Fibroblast of skin of left quadriceps (primary cell): ENCODE data around the gene OCSTAMP.

Source experiments
- DNase-seq, 2 experiments: peaks; one replicate each; pipeline ENCODE4 v3.0.0-alpha.2; 2013; ENCODE audit warnings: low read depth in 2 of 2

OCSTAMP gene

DNA sequence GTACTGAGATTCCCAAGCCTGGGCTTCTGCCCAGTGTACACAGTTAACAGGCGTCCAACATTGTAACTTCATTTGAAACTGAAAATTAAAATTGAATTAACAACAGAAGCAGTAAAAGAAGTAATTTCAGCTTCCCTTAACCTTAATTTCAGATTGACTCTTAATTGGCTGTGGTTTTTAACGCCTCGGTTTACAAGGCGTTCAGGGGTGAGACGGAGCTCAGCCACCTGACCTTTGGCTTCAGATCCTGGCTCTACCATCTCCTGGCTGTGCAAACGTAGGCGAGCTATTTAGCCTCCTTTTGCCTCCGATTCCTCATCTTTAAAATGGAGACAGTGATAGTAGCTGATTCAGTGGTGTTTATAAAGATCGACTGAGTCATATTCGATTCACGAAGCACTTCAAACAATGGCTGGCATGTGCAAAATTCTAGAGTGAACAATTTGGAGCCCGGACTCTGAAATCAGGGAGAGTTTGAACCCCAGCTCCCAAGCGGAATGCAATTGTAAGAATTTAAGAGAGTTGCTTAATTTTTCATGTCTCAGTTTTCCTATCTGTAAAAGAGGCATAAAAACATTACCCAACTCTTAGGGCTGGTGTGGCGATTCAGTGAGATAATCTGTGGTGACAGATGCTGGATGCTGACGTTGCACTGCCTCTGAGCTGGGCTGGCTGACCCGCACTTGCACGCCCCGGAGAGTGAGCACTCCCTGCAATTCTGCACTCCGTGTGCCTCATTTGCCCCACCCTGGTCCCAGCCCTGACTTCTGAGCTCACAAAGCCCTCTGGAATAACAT, 23.5 kb upstream of the OCSTAMP start:
- no peak for DNase-seq

DNA sequence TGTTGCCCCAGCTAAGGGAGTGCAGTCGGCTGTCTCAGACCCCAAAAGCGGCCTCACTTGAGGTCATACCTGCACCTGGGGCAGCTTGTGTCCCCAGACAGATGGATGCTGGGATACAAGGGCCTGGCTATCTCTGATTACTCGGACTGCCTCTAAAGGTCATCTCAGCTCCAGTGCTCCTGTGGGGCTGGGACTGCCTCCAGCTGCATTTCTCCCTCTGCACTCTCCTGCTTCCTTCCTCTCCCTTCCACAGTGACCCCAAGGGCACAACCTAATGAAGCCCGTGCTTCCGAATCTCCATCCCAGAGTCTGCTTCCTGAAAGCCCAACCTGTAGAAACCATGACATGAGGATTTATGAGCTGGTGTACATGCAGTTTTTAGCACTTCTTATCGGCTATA, 22.8 kb upstream of the OCSTAMP start:
- DNase-seq = no peak

DNA sequence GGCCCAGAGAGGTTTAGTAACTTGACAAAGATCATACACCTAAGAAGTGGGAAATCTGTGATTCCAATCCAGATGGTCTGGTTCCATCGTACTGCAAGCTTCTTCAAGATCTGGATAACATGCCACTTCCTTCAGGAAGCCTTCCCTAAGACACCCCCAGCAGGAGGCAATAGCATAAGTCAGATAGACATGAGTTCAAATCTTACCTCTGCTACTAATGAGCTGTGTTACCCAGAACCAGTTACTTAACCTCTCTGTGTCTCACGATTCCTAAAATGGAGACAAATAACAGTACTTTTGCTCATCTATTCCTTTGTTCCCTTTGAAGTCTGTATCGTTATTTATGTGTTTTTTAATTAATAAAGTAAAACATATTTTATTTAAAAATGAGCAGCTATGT, 22.3 kb upstream of the OCSTAMP start:
- DNase-seq = no peak

DNA sequence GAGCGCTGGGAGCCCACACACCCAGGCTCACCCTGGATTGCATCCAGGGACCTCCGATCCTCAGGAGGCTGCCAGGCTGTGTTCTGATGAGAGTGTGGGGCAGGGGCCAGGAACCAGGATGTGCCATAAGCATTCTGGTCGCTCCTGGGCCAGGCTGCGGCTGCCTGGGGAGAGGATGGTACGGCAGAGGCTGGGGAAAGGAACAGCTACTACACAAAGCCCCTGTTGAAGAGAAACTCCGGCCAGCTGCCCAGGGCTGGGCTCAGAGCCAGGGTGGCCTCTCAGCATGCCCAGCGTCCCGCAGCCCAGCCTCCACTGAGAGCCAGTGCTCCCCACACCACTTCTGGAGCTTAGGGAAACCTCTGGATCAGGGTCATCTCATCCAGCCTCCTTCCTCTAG, 21.7 kb upstream of the OCSTAMP start:
- DNase-seq = no peak

DNA sequence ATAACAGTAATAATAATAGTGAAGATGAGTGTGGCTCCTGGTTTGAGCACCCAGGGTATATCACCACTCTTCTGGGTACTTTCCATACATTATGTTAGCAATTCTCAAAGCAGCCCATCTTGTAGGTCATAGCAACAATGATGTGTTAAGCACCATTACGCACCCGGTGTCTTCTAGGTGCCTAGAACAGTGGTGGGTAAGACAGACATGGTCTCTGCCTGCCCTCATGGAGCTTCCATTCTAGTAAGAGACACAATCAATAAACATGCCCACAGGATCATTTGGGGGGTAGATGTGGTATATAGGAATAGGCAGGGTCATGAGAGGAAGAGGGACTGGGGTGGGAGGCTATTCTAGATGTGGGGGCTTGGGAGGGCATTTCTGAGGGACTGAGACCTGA, 21.0 kb upstream of the OCSTAMP start:
- no peak for DNase-seq

DNA sequence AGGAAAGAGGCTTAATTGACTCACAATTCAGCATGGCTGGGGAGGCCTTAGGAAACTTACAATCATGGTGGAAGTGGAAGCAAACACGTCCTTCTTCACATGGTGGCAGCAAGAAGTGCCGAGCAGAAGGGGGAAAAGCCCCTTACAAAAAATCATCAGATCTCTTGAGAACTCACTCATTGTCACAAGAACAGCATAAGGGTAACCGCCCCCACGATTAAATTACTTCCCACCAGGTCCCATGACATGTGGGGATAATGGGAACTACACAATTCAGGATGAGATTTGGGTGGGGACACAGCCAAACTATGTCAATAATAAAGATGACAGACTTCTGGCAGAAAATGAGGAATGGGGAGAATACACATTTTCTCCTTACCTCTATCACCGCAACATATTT, 20.5 kb upstream of the OCSTAMP start:
- no peak for DNase-seq

DNA sequence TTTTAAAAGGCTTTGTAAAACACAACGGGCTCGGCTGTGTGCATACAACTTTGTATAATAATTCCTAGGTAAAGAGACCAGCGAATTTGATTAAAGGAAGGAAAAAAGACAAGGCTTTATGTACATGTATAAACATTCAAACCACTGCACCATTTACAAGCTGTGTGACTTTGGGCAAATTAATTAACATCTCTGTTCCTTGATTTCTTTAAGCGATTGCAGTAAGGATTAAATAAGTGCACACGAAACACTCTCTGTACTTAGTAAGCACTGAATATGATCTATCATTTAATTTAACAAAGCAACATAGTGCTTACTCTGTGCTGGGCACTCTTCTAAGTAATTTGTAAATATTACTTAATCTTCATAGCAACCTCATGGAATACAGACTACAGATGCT, 19.5 kb upstream of the OCSTAMP start:
- DNase-seq = no peak

DNA sequence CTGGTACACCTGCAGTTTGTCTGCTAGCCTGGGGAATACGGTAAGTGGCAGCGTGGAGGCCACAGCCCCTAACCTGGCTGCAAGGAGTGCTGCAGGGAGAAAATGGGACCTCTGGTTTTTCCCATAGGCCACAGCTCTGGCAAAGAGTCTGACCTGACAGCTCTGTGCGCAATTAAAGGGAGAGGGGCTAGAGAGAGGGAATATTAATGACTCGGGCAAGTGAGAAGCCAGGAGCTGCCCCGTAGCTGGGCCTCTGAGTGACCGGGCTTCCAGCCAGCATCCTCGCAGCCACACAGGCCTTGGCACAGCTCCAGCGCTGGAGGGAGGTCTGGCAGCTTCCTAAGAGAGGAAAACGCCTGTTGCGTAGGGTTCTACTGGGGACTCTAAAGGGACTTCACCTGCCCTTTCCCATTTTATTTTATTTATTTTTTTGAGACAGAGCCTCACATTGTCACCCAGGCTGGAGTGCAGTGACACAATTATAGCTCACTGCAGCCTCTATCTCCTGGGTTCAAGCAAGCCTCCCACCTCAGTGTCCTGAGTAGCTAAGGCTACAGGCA, 18.2 kb upstream of the OCSTAMP start:
- DNase-seq = peak; percentile 44 to 50

DNA sequence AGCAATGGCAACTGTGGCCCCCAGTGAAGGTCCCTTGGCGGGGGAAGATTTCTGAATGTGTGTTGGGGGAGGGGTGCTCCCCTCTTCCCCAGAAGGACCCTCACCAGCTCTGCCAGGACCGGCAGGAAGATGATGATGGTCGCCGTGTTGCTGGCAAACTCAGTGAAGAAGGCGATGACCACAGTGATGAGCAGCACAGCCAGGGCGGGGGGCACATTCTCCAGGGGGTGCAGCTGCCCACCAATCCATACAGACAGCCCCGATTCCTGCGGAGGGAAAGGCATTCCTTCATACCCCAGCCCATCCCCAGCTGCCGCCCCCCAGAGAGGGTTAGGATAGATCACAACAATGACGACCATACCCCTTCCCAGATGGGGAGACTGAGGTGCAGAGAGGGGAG, 15.7 kb upstream of the OCSTAMP start:
- no peak for DNase-seq

DNA sequence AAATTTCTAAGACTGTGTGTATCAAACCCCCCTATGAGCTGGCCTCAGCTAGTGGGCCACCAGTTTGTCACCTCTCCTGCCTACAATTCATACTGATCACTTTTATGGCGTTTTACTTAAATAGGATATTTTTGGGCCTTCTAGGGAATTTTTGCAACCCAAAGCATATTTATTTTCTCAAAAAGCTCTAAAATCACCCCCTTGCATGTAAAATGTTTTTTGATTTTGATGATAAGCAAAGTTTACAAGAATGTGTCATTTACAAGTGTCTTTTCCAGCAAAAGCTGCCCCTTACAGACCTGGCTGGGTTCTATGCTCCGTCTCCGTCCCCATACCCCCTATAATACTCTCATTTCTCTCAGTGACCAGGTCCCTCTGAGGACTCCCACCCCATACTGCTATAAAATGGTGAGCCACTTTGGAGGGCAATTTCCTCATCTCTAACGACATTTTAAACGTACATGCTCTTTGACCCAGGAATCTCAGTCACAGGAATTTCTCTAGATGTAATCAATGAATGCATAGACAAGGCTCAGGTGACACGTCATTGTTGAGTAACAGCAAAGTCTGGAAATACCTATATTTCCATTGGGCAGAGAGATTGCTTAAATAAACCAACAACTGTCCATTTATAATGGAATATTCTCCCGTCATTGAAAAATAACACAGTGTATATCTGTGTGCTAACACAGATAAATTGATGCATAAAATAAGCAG, 13.9 kb upstream of the OCSTAMP start:
- DNase-seq = no peak

DNA sequence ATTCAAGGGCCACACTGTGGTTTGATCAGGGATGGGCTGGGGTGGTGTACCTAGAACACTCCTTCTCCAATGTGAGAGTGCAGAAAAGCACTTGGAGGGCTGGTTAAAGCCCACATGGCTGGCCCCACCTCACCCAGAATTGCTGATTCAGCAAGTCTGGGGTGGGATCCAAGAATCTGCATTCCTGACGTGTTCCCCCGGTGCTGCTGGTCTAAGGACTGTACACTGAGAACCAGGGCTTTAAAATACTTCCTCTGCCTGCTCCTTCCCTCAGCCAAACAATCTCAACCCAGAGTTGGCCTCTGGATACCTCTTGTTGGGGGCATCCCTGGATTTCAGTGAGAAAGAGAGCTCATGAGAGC, 13.4 kb upstream of the OCSTAMP start:
- no peak for DNase-seq

DNA sequence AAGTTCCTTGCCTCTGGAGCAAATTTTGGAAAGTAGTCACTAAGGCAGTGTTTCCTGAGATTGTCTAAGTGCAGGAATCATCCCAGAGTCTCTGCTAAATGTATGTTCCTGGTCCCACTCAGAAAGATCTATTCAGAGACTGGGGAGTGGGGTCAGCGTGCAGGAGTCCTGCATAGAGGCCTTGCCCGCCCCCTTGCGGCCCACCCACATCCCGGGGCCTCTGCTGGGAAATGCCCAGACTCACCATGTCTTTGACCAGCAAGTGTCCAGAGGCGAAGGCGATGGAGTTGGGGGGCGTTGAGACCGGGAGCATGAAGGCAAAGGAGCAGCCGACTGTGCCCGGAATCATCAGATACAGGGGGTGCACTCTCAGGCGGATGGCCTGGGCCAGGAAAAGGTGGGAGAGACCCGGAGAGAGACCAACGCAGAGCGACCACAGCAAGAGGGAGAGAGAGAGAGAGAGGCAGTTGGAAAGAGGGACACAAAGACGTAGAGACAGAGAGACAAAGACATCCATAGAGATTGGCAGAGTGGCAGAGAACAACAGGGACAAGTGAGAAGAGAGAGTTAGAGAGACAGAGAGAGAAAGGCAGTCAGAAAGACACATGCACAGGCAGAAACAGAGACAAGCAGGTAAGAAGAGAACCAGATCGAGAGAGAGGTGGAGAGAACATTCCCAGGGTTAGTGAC, 12.9 kb upstream of the OCSTAMP start:
- no peak for DNase-seq

DNA sequence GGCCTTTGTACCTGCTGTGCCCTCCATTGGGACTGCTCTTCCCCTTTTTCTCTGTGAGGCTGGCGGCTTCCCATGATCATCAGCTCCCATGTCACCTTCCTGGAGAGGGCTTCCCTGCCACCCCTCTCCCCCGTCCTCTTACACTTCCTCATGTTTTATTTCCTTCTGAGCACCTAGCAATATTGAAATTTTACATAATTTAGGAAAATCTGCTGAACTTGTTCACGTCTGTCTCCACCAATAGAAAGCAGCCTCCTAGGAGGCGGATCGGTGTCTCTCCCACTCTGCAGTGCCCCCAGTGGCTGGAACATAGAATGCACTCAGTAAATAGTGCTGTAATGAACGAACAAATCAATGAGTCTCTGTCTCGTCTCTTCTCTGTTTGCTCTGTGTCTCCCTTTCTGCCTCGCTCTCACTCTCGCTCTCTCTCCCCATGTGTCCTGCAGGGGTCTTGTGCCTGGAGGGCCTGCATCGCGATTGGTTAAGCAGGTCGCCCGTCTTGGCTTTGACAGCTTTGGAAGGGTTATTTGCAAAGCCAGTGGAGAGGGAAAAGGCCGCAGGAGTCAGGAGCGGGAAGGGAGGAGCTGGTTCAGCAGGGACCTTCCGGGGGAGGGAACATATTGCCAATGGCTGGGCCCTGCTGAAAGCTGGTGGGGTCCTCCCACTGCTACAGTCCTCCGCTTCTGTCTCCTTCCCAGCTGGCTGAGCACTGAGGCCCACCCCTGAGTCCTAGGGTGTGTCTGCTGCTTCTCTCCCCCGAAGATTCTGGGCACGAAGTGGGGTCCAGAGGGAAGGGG, 12.1 kb upstream of the OCSTAMP start:
- DNase-seq = peak; percentile 23 to 25

DNA sequence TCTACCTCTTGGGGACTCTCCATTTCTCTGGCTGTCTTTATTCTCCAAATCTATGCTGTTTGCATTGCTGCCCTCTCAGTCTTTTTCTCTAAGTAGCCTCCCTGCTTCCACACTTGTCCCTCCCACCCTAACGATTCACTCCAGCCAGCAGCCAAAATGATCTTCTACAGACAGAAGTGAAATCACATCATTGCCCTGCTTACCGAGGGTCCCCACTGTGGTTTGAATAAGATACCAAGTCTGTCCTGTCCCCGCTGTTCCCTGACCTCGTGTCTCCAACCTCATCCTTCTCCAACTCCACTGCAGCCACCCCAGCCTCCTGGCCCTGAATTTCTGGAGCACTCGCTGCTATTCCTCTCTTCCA, 11.5 kb upstream of the OCSTAMP start:
- no peak for DNase-seq

DNA sequence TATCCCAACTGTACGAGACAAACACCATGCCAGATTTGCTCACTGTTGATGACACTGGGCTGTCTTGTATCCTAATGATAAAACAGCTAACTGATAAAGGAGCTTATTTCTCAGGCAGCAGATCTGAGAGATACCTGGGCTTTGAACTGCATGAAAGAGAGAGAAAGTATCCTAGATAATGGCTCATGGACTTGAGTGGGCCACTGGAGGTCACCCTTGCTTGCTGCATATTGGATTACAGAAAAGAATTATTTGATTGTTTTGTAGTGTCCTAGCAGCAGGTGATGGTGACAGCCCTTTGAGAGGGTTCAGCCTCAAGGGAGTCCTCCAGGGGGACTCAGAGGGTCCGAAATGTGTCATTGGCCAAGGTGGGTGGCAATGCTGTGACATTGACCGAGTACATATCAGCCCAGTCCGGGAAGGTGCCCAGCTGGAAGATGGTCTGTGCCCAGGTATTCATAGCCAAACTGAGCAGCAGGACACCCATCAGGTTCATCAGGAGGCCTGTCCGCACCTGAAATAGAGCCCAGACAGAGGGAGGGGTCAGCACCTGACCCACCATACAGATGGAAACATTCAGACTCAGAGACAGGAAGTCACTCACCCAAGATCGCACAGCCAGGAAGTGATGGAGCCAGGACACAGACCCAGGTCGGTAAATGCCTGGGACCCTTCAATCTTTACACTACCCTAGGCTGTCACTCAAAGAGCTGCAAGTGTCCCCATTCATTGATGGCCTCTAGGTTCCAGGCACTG, 9.4 kb upstream of the OCSTAMP start:
- no peak for DNase-seq

DNA sequence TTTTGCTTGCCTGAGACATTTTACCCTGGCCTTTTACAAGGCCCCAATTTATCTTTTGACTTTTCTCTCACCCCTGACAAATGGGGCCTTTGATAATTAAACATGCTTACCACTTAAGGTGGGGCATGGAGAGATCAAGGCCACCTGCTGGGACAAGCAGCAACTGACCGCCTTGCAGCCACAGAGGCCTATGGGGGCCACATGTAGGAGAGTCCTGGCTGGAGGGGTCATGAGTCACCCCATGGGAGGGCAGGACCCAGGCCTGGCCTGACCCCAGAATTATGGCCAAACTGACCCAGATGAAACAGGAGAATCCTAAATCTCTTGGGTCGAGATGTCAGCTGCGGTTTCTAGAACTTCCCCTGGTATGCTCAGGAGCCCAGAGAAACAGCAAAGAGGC, 8.5 kb upstream of the OCSTAMP start:
- DNase-seq = no peak

DNA sequence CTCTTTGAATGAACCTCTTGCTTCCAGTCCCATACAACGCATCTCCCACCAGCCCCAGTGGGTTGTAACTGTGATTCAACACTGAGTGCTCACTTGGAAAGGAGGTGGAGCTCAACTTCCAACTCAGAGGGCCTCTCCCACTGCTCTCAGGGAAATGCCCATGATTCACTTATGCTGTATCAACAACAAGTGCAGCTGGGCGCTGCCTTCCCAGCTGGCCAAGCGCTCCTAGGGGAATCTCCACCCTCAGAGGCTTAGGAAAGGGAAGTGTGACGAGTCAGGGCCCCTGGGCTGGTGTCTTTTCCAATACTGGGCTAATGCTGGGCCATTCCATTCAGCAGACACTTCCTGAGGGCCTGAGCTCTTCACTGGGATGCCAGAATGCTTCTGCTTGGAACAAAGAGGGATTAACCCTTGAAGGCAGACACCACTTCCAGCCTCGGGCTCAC, 8.1 kb upstream of the OCSTAMP start:
- peak; percentile 17 to 18 for DNase-seq

DNA sequence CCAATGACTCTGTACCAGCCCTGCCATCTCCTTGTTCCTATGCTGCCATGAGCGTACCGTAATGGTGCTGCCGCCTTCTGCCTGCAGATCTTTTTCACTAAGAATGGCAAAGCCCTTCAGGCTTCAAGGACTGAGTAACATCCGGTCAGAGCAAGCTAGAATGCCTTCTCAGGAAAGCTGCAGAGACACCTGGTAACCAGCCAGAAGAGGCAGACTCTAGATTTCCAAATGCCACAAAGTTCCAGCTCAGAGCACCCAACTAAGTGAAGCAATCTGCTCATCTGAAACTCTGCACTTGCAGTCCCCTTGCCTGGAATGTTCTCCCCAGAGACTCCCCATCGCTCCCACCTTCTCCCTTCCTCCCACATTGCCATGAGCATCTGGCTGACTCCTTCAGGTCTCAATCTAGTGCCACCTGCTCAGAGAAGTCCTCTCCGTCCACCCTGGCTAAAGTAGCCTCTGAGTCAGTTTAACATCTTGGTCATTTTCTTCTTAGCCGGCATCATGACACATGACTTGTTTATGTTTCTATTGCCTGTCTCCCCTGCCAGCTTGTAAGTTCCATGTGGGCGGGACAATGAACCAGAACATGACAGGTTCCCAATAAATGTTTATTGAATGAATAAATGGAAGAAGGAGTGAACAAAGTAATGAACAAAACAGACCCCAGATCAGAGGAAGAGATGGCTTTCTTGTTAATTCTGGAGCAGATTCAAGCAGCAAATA, 6.9 kb upstream of the OCSTAMP start:
- no peak for DNase-seq

DNA sequence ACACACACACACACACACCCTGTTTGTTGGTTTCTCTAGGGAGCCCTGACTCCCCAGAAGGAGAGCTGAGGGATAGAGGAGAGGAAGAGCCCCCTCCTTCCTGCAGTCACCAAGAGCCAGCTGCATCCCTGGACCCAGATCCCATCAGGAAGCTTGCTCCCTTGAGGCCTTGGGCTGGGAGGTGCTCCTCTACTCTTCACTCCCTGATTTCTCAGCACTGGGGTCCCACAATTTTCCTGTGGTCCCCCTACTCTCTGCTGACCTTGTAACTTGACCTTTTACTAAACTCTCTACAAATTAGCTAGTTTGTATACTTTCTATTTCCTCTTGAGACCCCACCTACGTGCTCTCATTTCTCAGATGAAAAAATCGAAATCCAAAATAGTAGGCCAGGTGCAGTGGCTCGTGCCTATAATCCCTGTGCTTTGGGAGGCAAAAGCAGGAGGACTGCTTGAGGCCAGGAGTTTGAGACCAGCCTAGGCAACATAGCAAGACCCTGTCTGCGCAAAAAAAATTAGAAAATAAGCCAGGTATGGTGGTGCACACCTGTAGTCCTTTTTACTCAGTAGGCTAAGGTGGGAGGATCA, 5.0 kb upstream of the OCSTAMP start:
- no peak for DNase-seq

DNA sequence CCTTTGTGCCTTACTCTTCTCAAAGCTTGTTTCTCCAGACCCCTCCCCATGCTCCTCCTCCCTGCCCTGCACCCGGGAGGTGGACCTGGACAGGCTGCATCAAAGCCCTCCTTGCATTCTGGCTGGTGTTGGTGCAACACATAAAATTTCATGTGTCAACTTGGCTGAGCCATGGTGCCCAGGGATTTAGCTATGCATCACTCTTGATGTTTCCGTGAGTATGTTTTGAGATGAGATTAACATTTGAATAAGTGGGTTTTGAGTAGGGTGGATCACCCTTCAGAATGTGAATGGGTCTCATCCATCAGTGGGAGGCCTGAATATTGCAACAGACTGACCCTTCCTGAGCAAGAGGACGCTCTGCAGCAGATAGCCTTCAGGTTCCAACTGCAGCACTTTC, 4.4 kb upstream of the OCSTAMP start:
- DNase-seq = no peak
